Thyroid gland (tissue), 4 donors: Measurements from ENCODE around the gene GATAD2A.

ENCODE experiments used
- POLR2A ChIP-seq, 2 donors: fragments of 450-650 bp; IDR thresholded peaks; one replicate each; pipeline ENCODE4 v1.6.1; 2017; ENCODE audit warnings: antibody characterized with exemption in 2 of 2, mild to moderate bottlenecking in 2 of 2, moderate library complexity in 1 of 2
- TF ChIP-seq, protein P1 (sequence below), 6 experiments: fragments of 200-600 bp in 3 of 6; fragments of 450-650 bp in 3 of 6; sonication (generic) in 3 of 6; IDR thresholded peaks; one replicate each; pipeline ENCODE4 v1.5.1; 2016 to 2019; ENCODE audit warnings: antibody characterized with exemption in 6 of 6, mild to moderate bottlenecking in 2 of 6, inconsistent platforms in 1 of 6, moderate library complexity in 1 of 6

DNA sequence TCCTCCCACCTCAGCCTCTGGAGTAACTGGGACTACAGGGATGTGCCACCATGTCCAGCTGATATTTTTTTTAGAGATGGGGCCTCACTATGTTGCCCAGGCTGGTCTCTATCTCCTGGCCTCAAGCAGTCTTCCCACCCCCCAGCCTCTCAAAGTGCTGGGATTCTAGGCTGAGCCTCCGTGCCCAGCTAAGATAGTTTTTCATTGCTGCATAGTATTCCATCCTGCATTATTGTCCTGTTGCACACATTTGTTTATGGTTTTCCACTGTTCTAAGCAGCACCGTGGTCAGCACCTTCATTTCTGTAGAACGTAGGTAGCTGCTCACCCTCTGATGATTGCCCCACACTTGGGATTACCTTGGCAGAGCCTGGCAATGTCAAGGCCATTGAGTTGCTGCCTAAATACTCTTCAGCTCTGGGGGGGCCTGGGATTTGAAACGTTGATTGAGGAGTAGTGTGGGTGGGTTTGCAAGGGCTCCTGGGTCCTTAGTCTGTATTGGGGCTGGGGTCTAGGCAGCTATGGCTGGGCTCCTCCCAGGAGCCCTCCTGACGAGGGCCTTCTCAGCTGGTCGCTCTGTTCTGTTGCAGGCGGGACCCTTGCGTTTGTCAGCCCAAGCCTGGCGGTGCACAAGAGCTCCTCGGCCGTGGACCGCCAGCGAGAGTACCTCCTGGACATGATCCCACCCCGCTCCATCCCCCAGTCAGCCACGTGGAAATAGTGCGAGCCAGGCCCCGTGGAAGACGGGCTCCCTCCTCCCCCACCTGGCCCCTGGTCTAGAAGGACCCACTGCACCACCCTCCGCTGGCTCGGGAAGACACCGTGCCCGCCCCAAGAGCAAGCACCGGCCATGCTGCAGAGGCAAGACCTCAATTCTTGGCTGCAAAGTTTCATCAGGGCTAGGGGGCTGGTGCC is 99.5 kb downstream of the GATAD2A start:
- TF ChIP-seq, protein P1, sequence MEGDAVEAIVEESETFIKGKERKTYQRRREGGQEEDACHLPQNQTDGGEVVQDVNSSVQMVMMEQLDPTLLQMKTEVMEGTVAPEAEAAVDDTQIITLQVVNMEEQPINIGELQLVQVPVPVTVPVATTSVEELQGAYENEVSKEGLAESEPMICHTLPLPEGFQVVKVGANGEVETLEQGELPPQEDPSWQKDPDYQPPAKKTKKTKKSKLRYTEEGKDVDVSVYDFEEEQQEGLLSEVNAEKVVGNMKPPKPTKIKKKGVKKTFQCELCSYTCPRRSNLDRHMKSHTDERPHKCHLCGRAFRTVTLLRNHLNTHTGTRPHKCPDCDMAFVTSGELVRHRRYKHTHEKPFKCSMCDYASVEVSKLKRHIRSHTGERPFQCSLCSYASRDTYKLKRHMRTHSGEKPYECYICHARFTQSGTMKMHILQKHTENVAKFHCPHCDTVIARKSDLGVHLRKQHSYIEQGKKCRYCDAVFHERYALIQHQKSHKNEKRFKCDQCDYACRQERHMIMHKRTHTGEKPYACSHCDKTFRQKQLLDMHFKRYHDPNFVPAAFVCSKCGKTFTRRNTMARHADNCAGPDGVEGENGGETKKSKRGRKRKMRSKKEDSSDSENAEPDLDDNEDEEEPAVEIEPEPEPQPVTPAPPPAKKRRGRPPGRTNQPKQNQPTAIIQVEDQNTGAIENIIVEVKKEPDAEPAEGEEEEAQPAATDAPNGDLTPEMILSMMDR (IDR thresholded peaks at IDR 0.05): no peak
- TF ChIP-seq POLR2A (IDR thresholded peaks at IDR 0.05): no peak
